ENCODE results near the gene KRT2. TPM values are rescaled to one million over a fixed set of nuclear protein-coding genes. Genes with fewer than 3 reads are reported as not detected.

Gene KRT2
- total and polyA plus RNA-seq, 2 of the 8 experiments (the other 6 are each of a cell fraction or from before 2014, with no cell fraction given) = not detected

GRCh38 chr12:52689239-52689638 is 37.2 kb upstream of the KRT2 start:
- Histone ChIP-seq H3K4ac (replicated peaks; ENCODE audit: insufficient read length, low read depth, low read length) (no peak overlapping the region), H2BK5ac (ENCODE audit: low read depth, low read length) (no peak overlapping the region), H4K5ac (ENCODE audit: insufficient read length, low read depth, low read length) (no peak overlapping the region), H2BK12ac (ENCODE audit: low read depth, low read length) (no peak overlapping the region), H3K4me1 (replicated peaks in 1 of 4; ENCODE audit: control insufficient read depth in 3 of 4, insufficient read depth in 4 of 4, low read length in 3 of 4) (peaks cover 0 to 9% (median 3%) of the 10 kb centered on the region in 4 experiments; a peak in 2 of 7 replicates), H2AK5ac (ENCODE audit: low read depth, low read length) (no peak overlapping the region), H3K79me2 (ENCODE audit: control insufficient read depth in 1 of 2, insufficient read depth in 2 of 2, low read length in 2 of 2) (no peaks in the 10 kb centered on the region), H3K23ac (ENCODE audit: insufficient read length) (no peak overlapping the region), H4K20me1 (replicated peaks in 1 of 2; ENCODE audit: control insufficient read depth in 1 of 2, insufficient read depth in 2 of 2, low read length in 2 of 2) (no peaks in the 10 kb centered on the region), H2BK20ac (ENCODE audit: low read length) (no peak overlapping the region), H4K91ac (replicated peaks; ENCODE audit: insufficient read length, low read length) (no peak overlapping the region), H3K27me3 (replicated peaks in 1 of 4; ENCODE audit: control insufficient read depth in 3 of 4, extremely low read depth in 1 of 4, insufficient read depth in 3 of 4, low read length in 3 of 4) (peaks cover 0 to 30% (median 16%) of the 10 kb centered on the region in 4 experiments; a peak in 6 of 7 replicates), H3K9ac (replicated peaks in 1 of 4; ENCODE audit: extremely low read depth in 1 of 4, low read depth in 3 of 4, low read length in 3 of 4) (no peak overlapping the region), H2BK120ac (replicated peaks; ENCODE audit: low read depth, low read length) (no peak overlapping the region), H2BK15ac (ENCODE audit: low read length) (no peak overlapping the region), H3K4me3 (ENCODE audit: extremely low read depth in 1 of 4, insufficient read depth in 2 of 4, low read depth in 3 of 4, low read length in 4 of 4) (no peak overlapping the region), H3K36me3 (ENCODE audit: control insufficient read depth in 2 of 4, insufficient read depth in 4 of 4, low read length in 3 of 4) (no peaks in the 10 kb centered on the region), H3K18ac (ENCODE audit: extremely low read depth, low read length) (no peak overlapping the region), H3K56ac (replicated peaks; ENCODE audit: insufficient read length, low read depth, low read length) (no peak overlapping the region), H4K8ac (ENCODE audit: extremely low read depth, insufficient read depth, low read length) (no peak overlapping the region), H3K23me2 (ENCODE audit: low read depth, low read length) (peaks cover 6% of the 10 kb centered on the region; the same call in 1 of the 2 replicates), H3K14ac (ENCODE audit: insufficient read length) (no peak overlapping the region), H2AFZ (ENCODE audit: low read length) (no peak overlapping the region), H3K79me1 (ENCODE audit: low read depth, low read length) (no peaks in the 10 kb centered on the region; the same call in 1 of the 2 replicates), H3K4me2 (ENCODE audit: insufficient read depth in 1 of 2, low read depth in 2 of 2, low read length in 2 of 2) (no peak overlapping the region), H3K27ac (ENCODE audit: low read depth, low read length) (no peak overlapping the region), H3K9me3 (ENCODE audit: insufficient read depth in 2 of 2, low read depth in 1 of 2, low read length in 1 of 2) (no peaks in the 10 kb centered on the region)
- ChIA-PET POLR2A (ENCODE audit: partially characterized antibody) (interaction anchor here (1.5 kb wide), 1 partner anchor 14 kb away, joined by 4 read pairs; no protein-coding TSS in a partner anchor), CTCF (ENCODE audit: partially characterized antibody) (interaction anchor here (1.0 to 3.8 kb wide), 5 partner anchors 12 to 319 kb away, joined by 3 to 39 read pairs (median 4); no protein-coding TSS in a partner anchor)
- no peak for DNase-seq (ENCODE audit: low read depth in 1 of 2, low spot score in 2 of 2)
- TF ChIP-seq SUZ12 (IDR thresholded peaks at IDR 0.05; ENCODE audit: low read length) (no peak), MAX (IDR thresholded peaks at IDR 0.05) (no peak), FOSL1 (IDR thresholded peaks at IDR 0.05; ENCODE audit: insufficient read depth, low read depth, low read length) (no peak), TCF12 (IDR thresholded peaks at IDR 0.05; ENCODE audit: low read depth, low read length) (no peak), CEBPB (IDR thresholded peaks at IDR 0.05; ENCODE audit: low read depth, low read length) (no peak), BCL11A (IDR thresholded peaks at IDR 0.05; ENCODE audit: low read depth in 2 of 2, low read length in 2 of 2) (no peak), BACH1 (IDR thresholded peaks at IDR 0.05; ENCODE audit: low read length) (no peak), EP300 (IDR thresholded peaks at IDR 0.05; ENCODE audit: borderline replicate concordance in 1 of 2, low read depth in 2 of 2, low read length in 2 of 2) (no peak)
- FAIRE-seq = no peak
